CD4-positive, alpha-beta T cell (primary cell): ENCODE measurements around the gene RGS12. TPM values are rescaled to one million over a fixed set of nuclear protein-coding genes. Genes with fewer than 3 reads are reported as not detected.

Experiments
- ATAC-seq: fragments of 200-7000 bp; cut with Tn5 transposase; one replicate; pipeline ENCODE4 v1.10.0; 2022; ENCODE audit warnings: mild to moderate bottlenecking; ENCODE audit not compliant: poor library complexity
- CTCF ChIA-PET: fragments of 350-600 bp; sonication (Branson Sonifier 250); formaldehyde crosslinking; loops from one replicate; lab custom pipeline; 2021; ENCODE audit warnings: antibody characterized with exemption, inconsistent platforms; lab: Charles Lee
- POLR2A ChIA-PET: fragments of 350-600 bp; sonication (Branson Sonifier 250); formaldehyde crosslinking; loops from one replicate; lab custom pipeline; 2021; ENCODE audit warnings: antibody characterized with exemption, inconsistent platforms; lab: Charles Lee
- DNase-seq, 14 experiments: peaks; one replicate each; pipeline ENCODE4 v3.0.0-alpha.2; 2013 to 2020; ENCODE audit warnings: mixed read lengths in 2 of 14
- H3K27ac ChIP-seq, 2 donors: one replicate each; pipeline versions ENCODE4 v1.5.1 to v1.7.0; 2013; ENCODE audit warnings: low read length in 2 of 2, low read depth in 1 of 2, mild to moderate bottlenecking in 1 of 2
- H3K27me3 ChIP-seq, 2 experiments: 1 replicate in 1 of 2; 2 replicates in 1 of 2; pipeline versions ENCODE4 v1.6.1 to v1.7.0; 2013; ENCODE audit warnings: low read length in 2 of 2, control low read depth in 1 of 2, mild to moderate bottlenecking in 1 of 2, moderate library complexity in 1 of 2; ENCODE audit not compliant: insufficient read depth in 2 of 2, control insufficient read depth in 1 of 2
- H3K36me3 ChIP-seq: one replicate; pipeline ENCODE4 v1.6.1; 2013; ENCODE audit warnings: low read length, control low read depth; ENCODE audit not compliant: insufficient read depth
- H3K4me1 ChIP-seq: one replicate; pipeline ENCODE4 v1.6.1; 2013; ENCODE audit warnings: low read length, control low read depth; ENCODE audit not compliant: insufficient read depth
- H3K4me3 ChIP-seq: one replicate; pipeline ENCODE4 v1.5.1; 2013; ENCODE audit warnings: mild to moderate bottlenecking, low read length, moderate library complexity
- H3K9me3 ChIP-seq, 2 experiments: 1 replicate in 1 of 2; 2 replicates in 1 of 2; pipeline versions ENCODE4 v1.6.1 to v1.7.0; 2013; ENCODE audit warnings: low read length in 2 of 2, mild to moderate bottlenecking in 2 of 2, control low read depth in 1 of 2, moderate library complexity in 1 of 2; ENCODE audit not compliant: control insufficient read depth in 1 of 2, insufficient read depth in 1 of 2
- H3K27ac Mint-ChIP-seq: one replicate; pipeline ENCODE4 v1.8.0; 2020; ENCODE audit warnings: mixed read lengths
- H3K27me3 Mint-ChIP-seq: one replicate; pipeline ENCODE4 v1.8.0; 2021; ENCODE audit warnings: mixed read lengths
- H3K36me3 Mint-ChIP-seq: one replicate; pipeline ENCODE4 v1.8.0; 2021; ENCODE audit warnings: low read depth, mixed read lengths
- H3K4me1 Mint-ChIP-seq: one replicate; pipeline ENCODE4 v1.8.0; 2021; ENCODE audit warnings: low read depth, mixed read lengths
- H3K4me3 Mint-ChIP-seq: one replicate; pipeline ENCODE4 v1.8.0; 2020; ENCODE audit warnings: mild to moderate bottlenecking, mixed read lengths
- H3K9me3 Mint-ChIP-seq: one replicate; pipeline ENCODE4 v1.8.0; 2020; ENCODE audit warnings: mixed read lengths
- intact Hi-C, 2 experiments: fragments of 100-400 bp; cut with DNase I in 1 of 2; cut with micrococcal nuclease in 1 of 2; formaldehyde crosslinking; loops; one replicate each; pipeline versions ENCODE4 v1.15.1 to v1.9.0; 2023 to 2025; cut with DNase I, micrococcal nuclease
- total RNA-seq, 174 experiments: library from RNA in 2 of 174; stranded (reverse) in 2 of 174; gene quantifications; one replicate each; pipeline ENCODE4 v1.2.3 and lab custom pipeline; 2021 to 2026
- TF ChIP-seq, protein P1 (sequence below): fragments of 200-600 bp; IDR thresholded peaks from one replicate; pipeline ENCODE4 v1.8.0; 2022; ENCODE audit warnings: antibody characterized with exemption, mild to moderate bottlenecking

RGS12 gene
- total RNA-seq, 2 experiments from 2014 or later, result 14.1 to 16.9 TPM

DNA sequence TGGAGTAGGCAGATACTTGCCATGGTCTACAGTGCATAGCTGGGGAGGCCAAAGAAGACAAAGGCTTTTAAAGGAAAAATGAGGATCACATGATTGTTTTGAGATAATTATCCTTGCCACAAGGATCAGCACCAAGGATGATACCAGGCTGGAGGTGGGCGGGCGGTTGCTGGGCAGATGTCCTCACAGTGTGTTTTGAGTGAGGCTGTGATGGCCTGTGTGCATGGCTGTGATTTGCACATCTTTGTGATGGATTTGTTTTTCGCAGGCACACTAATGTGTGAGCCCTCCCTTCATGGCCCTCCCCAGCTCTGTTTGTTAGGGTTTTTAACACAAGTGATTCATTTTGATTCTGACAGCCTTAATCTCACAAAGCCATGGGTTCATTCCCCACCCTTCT is 46.8 kb downstream of the RGS12 start:
- no peak overlapping the region for H3K4me3 ChIP-seq
- H3K27ac ChIP-seq, result no peak overlapping the region
- ChIA-PET POLR2A (no interaction called here), CTCF (no interaction called here)
- no peak for DNase-seq
- H3K4me1 ChIP-seq, result peaks cover 3% of the 10 kb centered on the region
- H3K36me3 Mint-ChIP-seq, result peaks cover 8% of the 10 kb centered on the region
- H3K36me3 ChIP-seq, result no peaks in the 10 kb centered on the region
- H3K4me1 Mint-ChIP-seq, result peaks cover 22% of the 10 kb centered on the region
- intact Hi-C loops, result no loop called here
- H3K4me3 Mint-ChIP-seq, result no peak overlapping the region
- H3K9me3 Mint-ChIP-seq, result no peaks in the 10 kb centered on the region
- no peaks in the 10 kb centered on the region for H3K27me3 Mint-ChIP-seq
- ATAC-seq, result no peak
- TF ChIP-seq, protein P1, sequence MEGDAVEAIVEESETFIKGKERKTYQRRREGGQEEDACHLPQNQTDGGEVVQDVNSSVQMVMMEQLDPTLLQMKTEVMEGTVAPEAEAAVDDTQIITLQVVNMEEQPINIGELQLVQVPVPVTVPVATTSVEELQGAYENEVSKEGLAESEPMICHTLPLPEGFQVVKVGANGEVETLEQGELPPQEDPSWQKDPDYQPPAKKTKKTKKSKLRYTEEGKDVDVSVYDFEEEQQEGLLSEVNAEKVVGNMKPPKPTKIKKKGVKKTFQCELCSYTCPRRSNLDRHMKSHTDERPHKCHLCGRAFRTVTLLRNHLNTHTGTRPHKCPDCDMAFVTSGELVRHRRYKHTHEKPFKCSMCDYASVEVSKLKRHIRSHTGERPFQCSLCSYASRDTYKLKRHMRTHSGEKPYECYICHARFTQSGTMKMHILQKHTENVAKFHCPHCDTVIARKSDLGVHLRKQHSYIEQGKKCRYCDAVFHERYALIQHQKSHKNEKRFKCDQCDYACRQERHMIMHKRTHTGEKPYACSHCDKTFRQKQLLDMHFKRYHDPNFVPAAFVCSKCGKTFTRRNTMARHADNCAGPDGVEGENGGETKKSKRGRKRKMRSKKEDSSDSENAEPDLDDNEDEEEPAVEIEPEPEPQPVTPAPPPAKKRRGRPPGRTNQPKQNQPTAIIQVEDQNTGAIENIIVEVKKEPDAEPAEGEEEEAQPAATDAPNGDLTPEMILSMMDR, result no peak
- no peak overlapping the region for H3K27ac Mint-ChIP-seq
- no peaks in the 10 kb centered on the region for H3K27me3 ChIP-seq
- H3K9me3 ChIP-seq, result no peaks in the 10 kb centered on the region

DNA sequence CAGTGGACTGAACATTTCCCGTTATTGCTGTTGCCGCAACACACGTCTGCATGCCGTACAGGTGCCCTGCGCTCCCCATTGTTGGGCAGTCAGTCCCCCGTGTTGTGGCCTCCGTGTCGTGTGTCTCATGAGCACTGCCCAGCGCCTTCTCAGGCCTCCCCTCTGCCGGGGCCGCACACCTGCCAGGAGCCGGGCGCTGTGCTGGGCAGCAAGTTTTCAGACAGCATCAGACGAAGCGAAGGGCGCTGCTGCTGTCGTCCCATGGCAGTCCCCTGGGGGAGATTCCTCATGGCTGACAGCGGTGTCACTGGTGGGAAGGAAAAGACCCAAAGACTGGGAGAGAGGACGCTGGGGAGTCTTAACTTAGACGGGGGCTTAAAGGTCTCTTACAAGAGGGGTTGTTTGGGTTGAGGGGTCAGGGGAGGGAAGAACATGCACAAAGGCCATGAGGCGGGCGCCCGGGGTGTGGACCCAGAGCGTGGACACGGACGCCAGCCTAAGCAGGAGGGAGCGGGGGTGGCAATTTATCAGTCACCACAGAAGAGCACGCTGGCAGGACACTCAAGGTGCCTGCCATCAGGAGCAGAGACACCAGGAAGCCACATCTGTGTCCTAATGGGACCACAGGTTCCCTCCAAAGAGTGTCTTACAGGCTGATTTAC is 47.3 kb downstream of the RGS12 start:
- peaks cover 24% of the 10 kb centered on the region for H3K4me1 Mint-ChIP-seq
- H3K27ac ChIP-seq, result no peak overlapping the region
- no peaks in the 10 kb centered on the region for H3K27me3 ChIP-seq
- H3K9me3 ChIP-seq, result no peaks in the 10 kb centered on the region
- ATAC-seq (no peak), DNase-seq (no peak)
- H3K27ac Mint-ChIP-seq, result no peak overlapping the region
- TF ChIP-seq, protein P1, result no peak
- peaks cover 3% of the 10 kb centered on the region for H3K4me1 ChIP-seq
- peaks cover 8% of the 10 kb centered on the region for H3K36me3 Mint-ChIP-seq
- no peaks in the 10 kb centered on the region for H3K36me3 ChIP-seq
- ChIA-PET POLR2A (no interaction called here), CTCF (no interaction called here)
- H3K27me3 Mint-ChIP-seq, result no peaks in the 10 kb centered on the region
- H3K4me3 Mint-ChIP-seq, result no peak overlapping the region
- intact Hi-C loops, result no loop called here
- H3K4me3 ChIP-seq, result no peak overlapping the region
- no peaks in the 10 kb centered on the region for H3K9me3 Mint-ChIP-seq

DNA sequence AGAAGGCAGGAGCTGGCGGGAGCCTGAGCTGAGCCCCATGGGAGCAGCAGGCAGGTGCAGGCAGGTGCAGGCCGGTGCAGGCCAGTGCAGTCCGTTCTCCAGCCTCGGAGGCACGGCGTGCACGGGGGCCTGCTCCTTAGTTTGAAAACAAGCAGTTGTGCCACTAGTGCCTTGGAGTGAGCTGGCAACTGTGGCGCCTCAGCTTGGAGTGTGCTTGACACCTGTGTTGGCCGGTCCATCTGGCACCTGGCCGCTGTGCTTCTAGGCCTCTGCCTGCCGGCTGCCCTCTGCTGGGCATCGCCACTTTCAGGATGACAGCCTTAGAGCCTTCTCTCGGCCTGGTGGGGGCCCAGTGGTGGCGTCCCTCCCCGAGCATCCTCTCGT is 47.9 kb downstream of the RGS12 start:
- intact Hi-C loops, result no loop called here
- Histone ChIP-seq H3K4me1 (peaks cover 3% of the 10 kb centered on the region), H3K36me3 (no peaks in the 10 kb centered on the region), H3K4me3 (no peak overlapping the region), H3K27me3 (no peaks in the 10 kb centered on the region), H3K9me3 (no peaks in the 10 kb centered on the region), H3K27ac (no peak overlapping the region)
- H3K9me3 Mint-ChIP-seq, result no peaks in the 10 kb centered on the region
- DNase-seq (no peak), ATAC-seq (no peak)
- CTCF ChIA-PET, result no interaction called here
- H3K4me3 Mint-ChIP-seq, result no peak overlapping the region
- H3K27me3 Mint-ChIP-seq, result no peaks in the 10 kb centered on the region
- POLR2A ChIA-PET, result no interaction called here
- H3K27ac Mint-ChIP-seq, result no peak overlapping the region
- H3K36me3 Mint-ChIP-seq, result peaks cover 8% of the 10 kb centered on the region
- TF ChIP-seq, protein P1, result no peak
- peaks cover 29% of the 10 kb centered on the region for H3K4me1 Mint-ChIP-seq
